Nephron progenitor cell (in vitro differentiated cells): ENCODE data around the gene CKMT2.

Experiments used
- DNase-seq: peaks from one replicate; pipeline ENCODE4 v3.0.0; 2021
- H3K27ac Mint-ChIP-seq: 2 replicates; pipeline ENCODE4 v1.8.0; 2021; ENCODE audit warnings: mild to moderate bottlenecking, moderate library complexity, mixed read lengths
- H3K27me3 Mint-ChIP-seq: 2 replicates; pipeline ENCODE4 v1.8.0; 2021; ENCODE audit warnings: mild to moderate bottlenecking, low read depth, mixed read lengths; ENCODE audit not compliant: poor library complexity
- H3K36me3 Mint-ChIP-seq: 2 replicates; pipeline ENCODE4 v1.8.0; 2021; ENCODE audit warnings: low read depth, mixed read lengths
- H3K4me1 Mint-ChIP-seq: 2 replicates; pipeline ENCODE4 v1.8.0; 2021; ENCODE audit warnings: mixed read lengths
- H3K4me3 Mint-ChIP-seq: 2 replicates; pipeline ENCODE4 v1.8.0; 2021; ENCODE audit warnings: mild to moderate bottlenecking, moderate library complexity, mixed read lengths
- H3K9me3 Mint-ChIP-seq: 2 replicates; pipeline ENCODE4 v1.8.0; 2021; ENCODE audit warnings: mild to moderate bottlenecking, moderate library complexity, mixed read lengths
- CTCF ChIP-seq: fragments of 200-600 bp; sonication (generic); IDR thresholded peaks from 2 replicates; pipeline ENCODE4 v1.5.0; 2021; ENCODE audit warnings: antibody characterized with exemption

Gene CKMT2

GRCh38 chr5:81302596-81302995 lies 69.5 kb downstream of the CKMT2 start:
- Mint-ChIP-seq H3K4me1 (peaks cover 34% of the 10 kb centered on the region), H3K9me3 (no peaks in the 10 kb centered on the region), H3K27ac (no peak overlapping the region), H3K27me3 (no peaks in the 10 kb centered on the region), H3K36me3 (peaks cover 6% of the 10 kb centered on the region), H3K4me3 (peak overlapping the region; percentile 99)
- TF ChIP-seq CTCF, result no peak
- DNase-seq, result no peak

GRCh38 chr5:81303563-81303962 lies 70.4 kb downstream of the CKMT2 start:
- peaks cover 9% of the 10 kb centered on the region for H3K36me3 Mint-ChIP-seq
- no peaks in the 10 kb centered on the region for H3K27me3 Mint-ChIP-seq
- TF ChIP-seq CTCF, result no peak
- H3K9me3 Mint-ChIP-seq, result no peaks in the 10 kb centered on the region
- no peak overlapping the region for H3K27ac Mint-ChIP-seq
- no peak for DNase-seq
- peaks cover 30% of the 10 kb centered on the region for H3K4me1 Mint-ChIP-seq
- peak overlapping the region; percentile 54 for H3K4me3 Mint-ChIP-seq

- Mint-ChIP-seq H3K9me3 (no peaks in the 10 kb centered on the region), H3K4me1 (peaks cover 9% of the 10 kb centered on the region), H3K4me3 (no peak overlapping the region), H3K27ac (no peak overlapping the region), H3K36me3 (peaks cover 18% of the 10 kb centered on the region), H3K27me3 (no peaks in the 10 kb centered on the region)
- TF ChIP-seq CTCF, result no peak
- no peak for DNase-seq
Measured at GRCh38 chr5:81305785-81306184, 72.7 kb downstream of the CKMT2 start.

- H3K4me1 Mint-ChIP-seq, result no peaks in the 10 kb centered on the region
- H3K4me3 Mint-ChIP-seq, result no peak overlapping the region
- TF ChIP-seq CTCF, result no peak
- DNase-seq, result no peak
- no peaks in the 10 kb centered on the region for H3K9me3 Mint-ChIP-seq
- no peaks in the 10 kb centered on the region for H3K27me3 Mint-ChIP-seq
- peaks cover 24% of the 10 kb centered on the region for H3K36me3 Mint-ChIP-seq
- no peak overlapping the region for H3K27ac Mint-ChIP-seq
Measured at GRCh38 chr5:81308836-81309235, 75.7 kb downstream of the CKMT2 start.

GRCh38 chr5:81310402-81311063 lies 77.4 kb downstream of the CKMT2 start:
- TF ChIP-seq CTCF, result no peak
- Mint-ChIP-seq H3K9me3 (no peaks in the 10 kb centered on the region), H3K4me3 (no peak overlapping the region), H3K27ac (no peak overlapping the region), H3K27me3 (no peaks in the 10 kb centered on the region), H3K4me1 (no peaks in the 10 kb centered on the region), H3K36me3 (peaks cover 17% of the 10 kb centered on the region)
- no peak for DNase-seq

- Mint-ChIP-seq H3K4me1 (no peaks in the 10 kb centered on the region), H3K27ac (no peak overlapping the region), H3K27me3 (no peaks in the 10 kb centered on the region), H3K9me3 (no peaks in the 10 kb centered on the region), H3K36me3 (peaks cover 17% of the 10 kb centered on the region), H3K4me3 (no peak overlapping the region)
- DNase-seq, result no peak
- TF ChIP-seq CTCF, result no peak
Measured at GRCh38 chr5:81313278-81313677, 80.2 kb downstream of the CKMT2 start.
